RWPE2 (cell line): ENCODE data around the gene RPUSD4.

ENCODE experiments used
- ATAC-seq: fragments of 200-7000 bp; cut with Tn5 transposase; 3 replicates; pipeline ENCODE4 v1.9.1; 2021; ENCODE audit warnings: low read depth
- DNase-seq: peaks from one replicate; pipeline ENCODE4 v3.0.0-alpha.2; 2020; ENCODE audit warnings: low spot score
- H3K27ac ChIP-seq: fragments of 450-650 bp; 2 replicates; pipeline ENCODE4 v1.5.1; 2017; ENCODE audit warnings: mild to moderate bottlenecking; ENCODE audit not compliant: poor library complexity, severe bottlenecking
- H3K27me3 ChIP-seq: fragments of 250-450 bp; sonication (Bioruptor Pico); 2 replicates; pipeline ENCODE4 v1.5.1; 2021; ENCODE audit warnings: mild to moderate bottlenecking, moderate library complexity; ENCODE audit not compliant: insufficient read depth, poor library complexity, severe bottlenecking
- H3K36me3 ChIP-seq: fragments of 250-450 bp; sonication (Bioruptor Pico); 2 replicates; pipeline ENCODE4 v1.5.1; 2020; ENCODE audit warnings: low read depth, mild to moderate bottlenecking, moderate library complexity
- H3K4me1 ChIP-seq: fragments of 250-450 bp; sonication (Bioruptor Pico); 2 replicates; pipeline ENCODE4 v1.5.1; 2021; ENCODE audit warnings: mild to moderate bottlenecking, moderate library complexity; ENCODE audit not compliant: insufficient read depth, poor library complexity, severe bottlenecking
- H3K4me3 ChIP-seq: fragments of 250-450 bp; sonication (Bioruptor Pico); 2 replicates; pipeline ENCODE4 v1.5.1; 2021; ENCODE audit warnings: mild to moderate bottlenecking, moderate library complexity; ENCODE audit not compliant: severe bottlenecking
- H3K9me3 ChIP-seq: fragments of 250-450 bp; sonication (Bioruptor Pico); 2 replicates; pipeline ENCODE4 v1.5.1; 2021; ENCODE audit warnings: mild to moderate bottlenecking, moderate library complexity; ENCODE audit not compliant: severe bottlenecking
- CTCF ChIP-seq: fragments of 450-650 bp; IDR thresholded peaks from one replicate; pipeline ENCODE4 v1.5.1; 2017; ENCODE audit warnings: mild to moderate bottlenecking, moderate library complexity; ENCODE audit not compliant: poor library complexity, severe bottlenecking

The RPUSD4 gene

GRCh38 chr11:126175393-126175792 is 36.1 kb downstream of the RPUSD4 start:
- no peak for TF ChIP-seq CTCF
- Histone ChIP-seq H3K27ac (no peak overlapping the region), H3K4me1 (no peaks in the 10 kb centered on the region), H3K9me3 (no peaks in the 10 kb centered on the region), H3K4me3 (no peak overlapping the region), H3K27me3 (no peaks in the 10 kb centered on the region), H3K36me3 (no peaks in the 10 kb centered on the region)
- DNase-seq (no peak), ATAC-seq (no peak)

- Histone ChIP-seq H3K4me3 (no peak overlapping the region), H3K4me1 (no peaks in the 10 kb centered on the region), H3K27me3 (no peaks in the 10 kb centered on the region), H3K36me3 (no peaks in the 10 kb centered on the region), H3K27ac (no peak overlapping the region), H3K9me3 (no peaks in the 10 kb centered on the region)
- no peak for ATAC-seq
- TF ChIP-seq CTCF, result no peak
- DNase-seq, result no peak
These were observed 36.6 kb downstream of the RPUSD4 start for GRCh38 chr11:126174816-126175215.

GRCh38 chr11:126173257-126173656 is 38.2 kb downstream of the RPUSD4 start:
- no peak for TF ChIP-seq CTCF
- no peak overlapping the region for H3K4me3 ChIP-seq
- no peaks in the 10 kb centered on the region for H3K9me3 ChIP-seq
- no peak for DNase-seq
- H3K4me1 ChIP-seq, result no peaks in the 10 kb centered on the region
- H3K36me3 ChIP-seq, result no peaks in the 10 kb centered on the region
- ATAC-seq, result no peak
- H3K27ac ChIP-seq, result no peak overlapping the region
- no peaks in the 10 kb centered on the region for H3K27me3 ChIP-seq

GRCh38 chr11:126172596-126173038 is 38.8 kb downstream of the RPUSD4 start:
- Histone ChIP-seq H3K4me3 (no peak overlapping the region), H3K27me3 (no peaks in the 10 kb centered on the region)
- DNase-seq, result no peak

More at GRCh38 chr11:126172596-126173038, 38.8 kb downstream of the RPUSD4 start:
- no peak for ATAC-seq
- no peaks in the 10 kb centered on the region for H3K36me3 ChIP-seq
- no peaks in the 10 kb centered on the region for H3K9me3 ChIP-seq
- H3K27ac ChIP-seq, result no peak overlapping the region
- H3K4me1 ChIP-seq, result no peaks in the 10 kb centered on the region
- TF ChIP-seq CTCF, result no peak
